Measurements from ENCODE around the gene RRP1B. TPM values are rescaled to one million over a fixed set of nuclear protein-coding genes. Genes with fewer than 3 reads are reported as not detected.

Gene RRP1B
- total RNA-seq, 1 donor from 2014 or later: 32.0 TPM

DNA sequence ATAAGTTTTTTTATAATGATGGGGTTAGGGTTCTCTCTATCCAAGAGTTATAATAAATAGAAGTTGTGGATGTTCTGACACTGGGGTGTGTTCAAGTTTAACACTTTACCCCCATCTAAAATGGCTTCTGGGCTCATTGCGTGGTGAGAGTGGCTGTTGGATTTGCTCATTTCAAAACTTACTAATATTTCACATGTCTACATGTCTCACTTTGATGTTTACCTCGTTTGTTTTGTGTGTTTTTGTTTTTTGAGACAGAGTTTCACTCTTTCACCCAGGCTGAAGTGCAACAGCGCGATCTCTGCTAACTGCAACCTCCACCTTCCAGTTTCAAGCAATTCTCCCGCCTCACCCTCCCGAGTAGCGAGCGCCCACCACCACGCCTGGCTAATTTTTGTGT lies 3.7 kb downstream of the RRP1B start:
- H3K9me3 Mint-ChIP-seq: no peaks in the 10 kb centered on the region
- no peak overlapping the region for H3K27ac Mint-ChIP-seq
- ChIA-PET CTCF (no interaction called here), POLR2A (no interaction called here)
- DNase-seq: no peak
- H3K36me3 Mint-ChIP-seq (ENCODE audit: low read depth): peaks cover 52% of the 10 kb centered on the region
- peaks cover 42% of the 10 kb centered on the region for H3K4me1 Mint-ChIP-seq
- H3K27me3 Mint-ChIP-seq: no peaks in the 10 kb centered on the region
- intact Hi-C loops (cut with micrococcal nuclease): no loop called here
- TF ChIP-seq, protein P1, sequence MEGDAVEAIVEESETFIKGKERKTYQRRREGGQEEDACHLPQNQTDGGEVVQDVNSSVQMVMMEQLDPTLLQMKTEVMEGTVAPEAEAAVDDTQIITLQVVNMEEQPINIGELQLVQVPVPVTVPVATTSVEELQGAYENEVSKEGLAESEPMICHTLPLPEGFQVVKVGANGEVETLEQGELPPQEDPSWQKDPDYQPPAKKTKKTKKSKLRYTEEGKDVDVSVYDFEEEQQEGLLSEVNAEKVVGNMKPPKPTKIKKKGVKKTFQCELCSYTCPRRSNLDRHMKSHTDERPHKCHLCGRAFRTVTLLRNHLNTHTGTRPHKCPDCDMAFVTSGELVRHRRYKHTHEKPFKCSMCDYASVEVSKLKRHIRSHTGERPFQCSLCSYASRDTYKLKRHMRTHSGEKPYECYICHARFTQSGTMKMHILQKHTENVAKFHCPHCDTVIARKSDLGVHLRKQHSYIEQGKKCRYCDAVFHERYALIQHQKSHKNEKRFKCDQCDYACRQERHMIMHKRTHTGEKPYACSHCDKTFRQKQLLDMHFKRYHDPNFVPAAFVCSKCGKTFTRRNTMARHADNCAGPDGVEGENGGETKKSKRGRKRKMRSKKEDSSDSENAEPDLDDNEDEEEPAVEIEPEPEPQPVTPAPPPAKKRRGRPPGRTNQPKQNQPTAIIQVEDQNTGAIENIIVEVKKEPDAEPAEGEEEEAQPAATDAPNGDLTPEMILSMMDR (IDR thresholded peaks at IDR 0.05): no peak
- no peak for ATAC-seq (ENCODE audit: low read depth)
- H3K4me3 Mint-ChIP-seq: no peak overlapping the region

DNA sequence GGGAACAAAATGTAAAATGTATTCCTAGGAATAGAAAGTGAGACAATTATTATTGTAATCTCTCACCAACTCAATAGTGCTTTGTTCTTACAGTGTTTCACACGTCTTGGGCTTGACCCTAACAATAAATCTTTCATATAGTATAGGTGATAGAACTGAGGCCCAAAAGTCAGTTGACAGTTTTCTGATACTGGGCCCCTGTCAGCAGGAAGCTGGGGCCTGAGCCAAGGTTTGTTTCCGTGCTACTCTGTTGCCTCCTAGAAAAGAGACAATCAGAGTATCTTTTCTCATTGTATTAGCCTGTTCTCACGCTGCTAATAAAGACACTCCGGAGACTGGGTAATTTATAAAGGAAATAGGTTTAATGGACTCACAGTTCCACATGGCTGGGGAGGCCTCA lies 5.0 kb downstream of the RRP1B start:
- POLR2A ChIA-PET: no interaction called here
- no peak for ATAC-seq (ENCODE audit: low read depth)
- intact Hi-C loops (cut with micrococcal nuclease): no loop called here
- DNase-seq: no peak
- Mint-ChIP-seq H3K36me3 (ENCODE audit: low read depth) (peaks cover 52% of the 10 kb centered on the region), H3K27ac (no peak overlapping the region), H3K9me3 (no peaks in the 10 kb centered on the region), H3K27me3 (no peaks in the 10 kb centered on the region), H3K4me3 (no peak overlapping the region), H3K4me1 (peaks cover 37% of the 10 kb centered on the region)
- TF ChIP-seq, protein P1 (IDR thresholded peaks at IDR 0.05): no peak
- CTCF ChIA-PET: no interaction called here

DNA sequence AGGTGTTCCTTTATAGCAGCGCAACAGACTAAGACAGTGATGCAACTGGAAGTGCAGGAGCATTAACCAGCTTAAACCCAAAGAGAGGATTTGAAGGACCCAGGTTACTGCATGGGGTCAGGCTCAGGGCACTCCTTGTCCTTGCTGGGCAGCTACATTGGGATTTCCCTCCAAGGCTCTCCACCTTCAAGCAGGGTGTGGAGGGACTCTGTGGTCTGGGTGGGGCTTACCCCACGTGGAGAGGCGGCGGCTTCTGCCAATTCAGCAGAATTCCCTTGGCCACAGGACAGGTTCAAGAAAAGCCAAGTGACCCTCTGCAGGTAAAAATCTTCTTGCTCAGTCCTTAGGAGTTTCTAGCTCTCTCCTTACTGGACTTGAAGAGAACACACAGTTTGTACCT lies 6.5 kb downstream of the RRP1B start:
- intact Hi-C loops (cut with micrococcal nuclease): no loop called here
- no peak for ATAC-seq (ENCODE audit: low read depth)
- TF ChIP-seq, protein P1 (IDR thresholded peaks at IDR 0.05): no peak
- no peak overlapping the region for H3K27ac Mint-ChIP-seq
- DNase-seq: no peak
- CTCF ChIA-PET: no interaction called here
- H3K4me3 Mint-ChIP-seq: no peak overlapping the region
- H3K27me3 Mint-ChIP-seq: no peaks in the 10 kb centered on the region
- no peaks in the 10 kb centered on the region for H3K9me3 Mint-ChIP-seq
- H3K4me1 Mint-ChIP-seq: peaks cover 28% of the 10 kb centered on the region
- POLR2A ChIA-PET: no interaction called here
- H3K36me3 Mint-ChIP-seq (ENCODE audit: low read depth): peaks cover 64% of the 10 kb centered on the region

DNA sequence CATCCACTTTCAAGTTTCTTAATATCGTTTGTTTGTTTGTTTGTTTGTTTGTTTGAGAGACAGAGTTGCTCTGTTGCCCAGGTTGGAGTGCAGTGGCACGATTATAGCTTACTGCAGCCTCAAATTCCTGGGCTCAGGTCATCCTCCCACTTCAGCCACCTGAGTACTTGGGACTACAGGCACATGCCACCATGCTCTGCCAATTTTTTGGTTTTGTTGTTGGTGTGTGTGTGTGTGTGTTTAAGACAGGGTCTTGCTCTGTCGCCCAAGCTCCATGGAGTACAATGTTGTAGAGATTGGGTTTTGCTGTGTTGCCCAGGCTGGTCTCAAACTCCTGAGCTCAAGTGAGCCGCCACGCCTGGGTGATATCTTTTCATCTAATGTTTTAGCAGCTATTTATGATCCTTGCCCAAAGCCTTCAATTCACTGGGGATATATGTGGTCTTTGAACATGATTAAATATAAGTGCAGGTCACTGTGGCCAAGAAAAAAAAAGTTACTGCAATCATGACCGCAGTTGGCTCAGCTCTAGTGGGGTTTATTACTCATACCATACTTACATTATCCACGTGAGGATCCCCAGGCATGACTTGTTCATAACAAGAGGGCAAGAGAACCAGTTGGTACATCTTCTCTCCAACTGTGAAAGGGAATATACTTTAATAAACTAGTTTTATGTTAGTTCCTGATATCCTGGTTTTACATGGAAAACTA lies 8.0 kb downstream of the RRP1B start:
- Mint-ChIP-seq H3K4me1 (peaks cover 17% of the 10 kb centered on the region), H3K27me3 (no peaks in the 10 kb centered on the region), H3K36me3 (ENCODE audit: low read depth) (peaks cover 69% of the 10 kb centered on the region), H3K27ac (peak overlapping the region; percentile 41), H3K9me3 (no peaks in the 10 kb centered on the region), H3K4me3 (no peak overlapping the region)
- TF ChIP-seq, protein P1 (IDR thresholded peaks at IDR 0.05): no peak
- ChIA-PET CTCF (interaction anchor here (1.1 kb wide), 1 partner anchor 61 kb away, joined by 3 read pairs; no protein-coding TSS in a partner anchor), POLR2A (interaction anchor here (0.5 to 1.2 kb wide), 3 partner anchors 13 to 1172 kb away, joined by 3 to 10 read pairs (median 3); no protein-coding TSS in a partner anchor)
- intact Hi-C loops (cut with micrococcal nuclease): no loop called here
- ATAC-seq (ENCODE audit: low read depth) (peak; percentile 72), DNase-seq (no peak)

DNA sequence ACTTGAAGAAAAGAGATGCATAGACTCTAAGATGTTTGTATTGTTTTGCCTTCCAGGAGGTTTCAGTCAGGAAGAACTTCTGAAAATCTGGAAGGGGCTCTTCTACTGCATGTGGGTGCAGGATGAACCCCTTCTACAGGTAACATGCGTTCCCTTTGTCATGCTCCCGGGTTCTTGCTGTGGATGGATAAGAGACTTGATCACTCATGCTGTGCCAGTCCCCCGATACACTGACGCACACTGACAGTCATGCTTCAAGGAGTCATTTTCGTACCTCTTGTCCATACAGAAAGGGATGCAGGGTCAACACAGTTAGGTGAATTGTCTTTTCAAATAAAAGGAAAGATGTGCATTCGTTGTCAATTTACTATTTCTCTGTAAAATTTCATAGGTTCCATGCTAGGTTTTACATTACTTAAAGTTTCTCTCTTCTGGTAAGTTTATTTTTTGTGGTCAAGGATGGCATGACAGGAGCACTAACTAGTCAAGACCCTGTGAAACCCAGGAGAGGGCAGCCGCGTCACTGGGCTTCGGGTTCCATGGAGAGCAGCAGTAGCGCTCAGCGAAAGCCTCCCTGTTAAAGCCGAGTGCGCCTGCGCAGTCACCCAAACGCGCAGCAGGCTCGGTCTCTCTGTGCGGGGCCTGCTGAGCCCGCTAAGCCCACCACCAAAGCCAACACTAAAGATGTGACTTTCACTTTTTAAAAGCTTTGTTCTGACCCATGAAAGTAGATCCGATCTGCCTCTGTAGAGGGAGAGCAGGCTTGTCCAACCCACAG lies 10.7 kb downstream of the RRP1B start:
- TF ChIP-seq, protein P1 (IDR thresholded peaks at IDR 0.05): no peak
- Mint-ChIP-seq H3K4me3 (no peak overlapping the region), H3K27ac (no peak overlapping the region), H3K9me3 (no peaks in the 10 kb centered on the region), H3K27me3 (no peaks in the 10 kb centered on the region), H3K4me1 (peaks cover 17% of the 10 kb centered on the region), H3K36me3 (ENCODE audit: low read depth) (peaks cover 62% of the 10 kb centered on the region)
- ATAC-seq (ENCODE audit: low read depth) (no peak), DNase-seq (no peak)
- ChIA-PET CTCF (no interaction called here), POLR2A (interaction anchor here (0.6 kb wide), 1 partner anchor 67 kb away, joined by 4 read pairs; no protein-coding TSS in a partner anchor)
- intact Hi-C loops (cut with micrococcal nuclease): no loop called here

All from activated B cell treated with CpG ODN at 0.5 μM for 24 hours (primary cell).